Umbilical cord (tissue), 2 donors: ENCODE data around the gene CTDSPL. TPM values are rescaled to one million over a fixed set of nuclear protein-coding genes. Genes with fewer than 3 reads are reported as not detected.
"Not testable (repeated sequence)": the region's sequence is repeated elsewhere in the genome, so short reads cannot be mapped to it uniquely, and the experiment has no call there.

Source experiments
- DNase-seq: peaks from one replicate; pipeline ENCODE4 v3.0.0-alpha.2; 2015; ENCODE audit warnings: low spot score
- total RNA-seq: library from RNA; depleted of rRNA; stranded (reverse); fragments of >200 nt; gene quantifications from one replicate; pipeline ENCODE4 v1.2.3, GENCODE V29; 2014; ENCODE audit warnings: low replicate concordance; ENCODE audit not compliant: insufficient read depth

CTDSPL gene
- total RNA-seq, 1 donor from 2014 or later, result 33.9 TPM

GRCh38 chr3:37986479-37987314, 125.0 kb downstream of the CTDSPL start:
- no peak for DNase-seq

- no peak for DNase-seq
Observed at GRCh38 chr3:37987315-37987697, 125.6 kb downstream of the CTDSPL start.

GRCh38 chr3:37987751-37988179, 126.1 kb downstream of the CTDSPL start:
- no peak for DNase-seq

- not testable (repeated sequence) for DNase-seq
Observed at GRCh38 chr3:37988376-37988775, 126.7 kb downstream of the CTDSPL start.

- no peak for DNase-seq
Observed at GRCh38 chr3:37988931-37989525, 127.3 kb downstream of the CTDSPL start.

GRCh38 chr3:37989821-37990480, 128.3 kb downstream of the CTDSPL start:
- no peak for DNase-seq

GRCh38 chr3:37990527-37990926, 128.8 kb downstream of the CTDSPL start, which contains the start of gene VILL:
TSS of gene VILL (plus strand) at chr3:37990786. CDS start at chr3:37993673, 2,887 bp downstream.
- no peak for DNase-seq

GRCh38 chr3:37991109-37991508, 129.4 kb downstream of the CTDSPL start:
- DNase-seq, result no peak

GRCh38 chr3:37991823-37992222, 130.1 kb downstream of the CTDSPL start:
- DNase-seq, result no peak

- no peak for DNase-seq
Observed at GRCh38 chr3:37992271-37993066, 130.8 kb downstream of the CTDSPL start.

GRCh38 chr3:37993067-37993455, 131.4 kb downstream of the CTDSPL start:
- DNase-seq, result no peak

GRCh38 chr3:37993460-37993819, 131.8 kb downstream of the CTDSPL start:
- no peak for DNase-seq

- peak; percentile 83 for DNase-seq
Observed at GRCh38 chr3:37993820-37994638, 132.3 kb downstream of the CTDSPL start.

GRCh38 chr3:37994639-37994972, 132.9 kb downstream of the CTDSPL start:
- no peak for DNase-seq

- DNase-seq, result no peak
Observed at GRCh38 chr3:37995652-37996641, 134.3 kb downstream of the CTDSPL start.

GRCh38 chr3:37996785-37997301, 135.2 kb downstream of the CTDSPL start:
- peak; percentile 75 for DNase-seq

- DNase-seq, result no peak
Observed at GRCh38 chr3:37997342-37997741, 135.7 kb downstream of the CTDSPL start.

- DNase-seq, result no peak
Observed at GRCh38 chr3:37997791-37998370, 136.2 kb downstream of the CTDSPL start.

GRCh38 chr3:37999836-38000235, 138.2 kb downstream of the CTDSPL start:
- DNase-seq, result no peak
